GM23248 (cell line): ENCODE data around the gene MED15.

Experiments used
- EZH2 ChIP-seq: fragments of 200-600 bp; sonication (generic); IDR thresholded peaks from 2 replicates; pipeline ENCODE4 v1.6.1; 2018; ENCODE audit warnings: antibody characterized with exemption, mild to moderate bottlenecking; ENCODE audit not compliant: insufficient read depth, poor library complexity, severe bottlenecking
- EZH2phosphoT487 ChIP-seq: fragments of 200-600 bp; sonication (generic); IDR thresholded peaks from 2 replicates; pipeline ENCODE4 v1.6.1; 2018; ENCODE audit warnings: antibody characterized with exemption, moderate library complexity, mild to moderate bottlenecking, low read depth; ENCODE audit not compliant: insufficient read depth

GRCh38 chr22:20526628-20527355, 19.4 kb downstream of the MED15 start:
- no peak for TF ChIP-seq EZH2
- no peak for TF ChIP-seq EZH2phosphoT487
